Measurements from ENCODE around the gene MOCS3. TPM values are rescaled to one million over a fixed set of nuclear protein-coding genes. Genes with fewer than 3 reads are reported as not detected.

The MOCS3 gene
- total RNA-seq, 4 donors from 2014 or later, result 2.1 to 4.2 (median 3.4) TPM

DNA sequence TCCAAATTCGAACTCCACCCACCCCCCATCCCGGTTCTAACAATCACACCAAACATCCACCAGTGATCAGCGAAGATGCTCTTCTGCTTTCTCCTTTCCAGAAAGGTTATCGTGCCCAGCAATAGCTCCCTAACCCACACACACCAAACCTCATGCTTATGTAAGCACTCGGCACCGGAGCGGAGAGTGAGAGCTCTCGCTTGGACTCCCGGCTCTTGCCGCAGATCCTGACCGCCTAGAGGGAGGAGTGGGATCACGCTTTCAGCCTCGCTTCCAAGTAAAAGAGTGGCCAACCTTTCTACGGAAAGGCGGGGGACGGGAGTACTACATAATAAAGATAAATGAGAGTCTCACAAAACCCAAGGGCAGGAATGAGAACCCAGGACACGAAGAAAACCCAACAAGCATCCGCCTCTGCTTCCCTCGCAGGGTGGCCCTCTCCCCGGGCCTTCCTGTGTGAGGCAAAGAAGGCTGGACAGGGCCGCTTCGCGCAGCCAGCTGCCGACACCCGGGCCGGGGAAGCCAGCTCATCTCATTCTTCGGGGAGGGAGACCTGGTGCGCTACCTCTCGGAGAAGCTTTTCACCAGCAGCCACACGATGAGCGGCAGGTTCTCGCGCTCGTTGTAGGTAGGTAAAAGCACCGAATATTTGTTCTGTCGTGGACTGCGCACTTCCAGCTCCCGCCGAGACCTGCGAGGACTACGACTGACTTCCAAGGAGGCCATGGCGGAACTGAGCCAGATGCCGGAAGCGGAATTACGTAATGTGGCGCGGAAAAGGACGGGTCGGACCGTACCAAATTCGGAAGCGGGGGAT, 612 bp upstream of the MOCS3 start, which contains the start of gene DPM1:
TSS of gene DPM1 (minus strand) at position 735 of the 817 bp plus-strand sequence. CDS start at position 726, 9 bp downstream.
- TF ChIP-seq CTCF (IDR thresholded peaks at IDR 0.05; ENCODE audit: low read depth), result no peak

DNA sequence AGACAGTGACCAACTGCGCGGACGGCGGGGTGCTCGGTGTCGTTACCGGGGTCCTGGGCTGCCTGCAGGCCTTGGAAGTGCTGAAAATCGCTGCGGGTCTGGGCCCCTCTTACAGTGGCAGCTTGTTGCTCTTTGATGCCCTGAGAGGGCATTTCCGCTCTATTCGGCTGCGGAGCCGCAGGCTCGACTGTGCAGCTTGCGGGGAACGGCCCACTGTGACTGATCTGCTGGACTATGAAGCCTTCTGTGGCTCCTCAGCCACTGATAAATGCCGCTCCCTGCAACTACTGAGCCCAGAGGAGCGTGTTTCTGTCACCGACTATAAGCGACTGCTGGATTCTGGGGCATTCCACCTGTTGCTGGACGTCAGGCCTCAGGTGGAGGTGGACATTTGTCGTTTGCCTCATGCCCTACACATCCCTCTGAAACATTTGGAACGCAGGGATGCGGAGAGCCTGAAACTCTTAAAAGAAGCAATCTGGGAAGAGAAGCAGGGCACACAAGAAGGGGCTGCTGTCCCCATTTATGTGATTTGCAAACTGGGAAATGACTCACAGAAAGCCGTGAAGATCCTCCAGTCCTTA, 1.0 kb downstream of the MOCS3 start:
- TF ChIP-seq CTCF (IDR thresholded peaks at IDR 0.05; ENCODE audit: low read depth), result no peak

GRCh38 chr20:50967586-50967985, 9.0 kb downstream of the MOCS3 start:
- no peak for TF ChIP-seq CTCF (IDR thresholded peaks at IDR 0.05; ENCODE audit: low read depth)

- TF ChIP-seq CTCF (IDR thresholded peaks at IDR 0.05; ENCODE audit: low read depth), result no peak
Observed at GRCh38 chr20:50968289-50968688, 9.7 kb downstream of the MOCS3 start.

DNA sequence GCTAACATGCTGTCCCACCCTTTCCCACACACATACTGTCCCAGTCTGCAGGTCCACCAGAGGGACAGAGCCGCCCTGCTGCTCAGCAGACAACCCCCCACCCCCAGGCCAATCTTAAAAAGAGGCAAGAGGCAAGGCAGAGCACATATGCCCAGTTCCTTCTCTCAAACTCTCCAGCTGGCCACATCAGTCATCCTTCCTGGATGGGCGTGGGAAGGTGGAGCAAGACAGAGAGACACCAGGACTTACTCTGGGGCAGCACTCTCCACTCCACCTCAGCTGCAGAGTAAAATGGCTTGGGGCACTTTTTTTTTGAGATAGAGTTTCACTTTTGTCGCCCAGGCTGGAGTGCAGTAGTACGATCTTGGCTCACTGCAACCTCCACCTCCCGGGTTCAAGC, 10.8 kb downstream of the MOCS3 start:
- TF ChIP-seq CTCF (IDR thresholded peaks at IDR 0.05; ENCODE audit: low read depth), result no peak

DNA sequence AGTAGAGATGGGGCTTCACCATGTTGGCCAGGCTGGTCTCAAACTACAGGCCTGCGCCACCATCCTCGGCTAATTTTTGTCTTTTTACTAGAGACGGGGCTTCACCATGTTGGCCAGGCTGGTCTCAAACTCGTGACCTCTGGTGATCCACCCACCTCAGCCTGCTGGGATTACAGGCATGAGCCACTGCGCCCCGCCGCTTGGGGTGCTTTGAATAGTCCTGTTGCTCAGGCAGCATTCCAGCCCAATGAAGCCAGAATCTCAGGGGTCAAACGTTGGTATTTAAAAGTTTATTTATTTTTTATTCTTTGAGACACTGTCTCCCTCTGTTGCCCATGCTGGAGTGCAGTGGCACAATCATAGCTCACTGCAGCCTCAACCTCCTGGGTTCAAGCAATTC, 11.3 kb downstream of the MOCS3 start:
- TF ChIP-seq CTCF (IDR thresholded peaks at IDR 0.05; ENCODE audit: low read depth), result no peak

GRCh38 chr20:50975701-50976330, 17.2 kb downstream of the MOCS3 start:
- TF ChIP-seq CTCF (IDR thresholded peaks at IDR 0.05; ENCODE audit: low read depth), result no peak

Measured in subcutaneous adipose tissue (tissue), 4 donors.